CD4-positive, alpha-beta T cell treated with Interleukin-21 for 1 hour (primary cell): ENCODE results near the gene GLCCI1.

Experiments
- DNase-seq: peaks from one replicate; pipeline ENCODE4 v3.0.0-alpha.2; 2020

GLCCI1 gene

GRCh38 chr7:8109196-8110022, 140.8 kb downstream of the GLCCI1 start:
- DNase-seq: no peak

- no peak for DNase-seq
Measured at GRCh38 chr7:8111282-8111960, 142.8 kb downstream of the GLCCI1 start.

- no peak for DNase-seq
Measured at GRCh38 chr7:8112685-8113084, 144.1 kb downstream of the GLCCI1 start.

GRCh38 chr7:8113184-8113583, 144.6 kb downstream of the GLCCI1 start:
- no peak for DNase-seq

GRCh38 chr7:8114175-8114574, 145.6 kb downstream of the GLCCI1 start:
- peak; percentile 41 for DNase-seq

- DNase-seq: peak; percentile 29
Measured at GRCh38 chr7:8115547-8116402, 147.2 kb downstream of the GLCCI1 start.

- DNase-seq: no peak
Measured at GRCh38 chr7:8117195-8117594, 148.6 kb downstream of the GLCCI1 start.

- no peak for DNase-seq
Measured at GRCh38 chr7:8119262-8119661, 150.7 kb downstream of the GLCCI1 start.

GRCh38 chr7:8120390-8121058, 151.9 kb downstream of the GLCCI1 start:
- DNase-seq: no peak

- DNase-seq: no peak
Measured at GRCh38 chr7:8121243-8121642, 152.6 kb downstream of the GLCCI1 start.

GRCh38 chr7:8125680-8126444, 157.3 kb downstream of the GLCCI1 start:
- peak; percentile 85 for DNase-seq

- DNase-seq: no peak
Measured at GRCh38 chr7:8126601-8127167, 158.1 kb downstream of the GLCCI1 start.

GRCh38 chr7:8128449-8129317, 160.1 kb downstream of the GLCCI1 start:
- peak; percentile 45 for DNase-seq

GRCh38 chr7:8129318-8129659, 160.7 kb downstream of the GLCCI1 start:
- peak; percentile 49 for DNase-seq

GRCh38 chr7:8130663-8131062, 162.1 kb downstream of the GLCCI1 start:
- no peak for DNase-seq

GRCh38 chr7:8131694-8132605, 163.4 kb downstream of the GLCCI1 start:
- DNase-seq: peak; percentile 70

GRCh38 chr7:8133188-8133848, 164.7 kb downstream of the GLCCI1 start:
- DNase-seq: no peak

- DNase-seq: peak; percentile 54
Measured at GRCh38 chr7:8134089-8134733, 165.6 kb downstream of the GLCCI1 start.
